Measurements from ENCODE around the gene CWC25. TPM values are rescaled to one million over a fixed set of nuclear protein-coding genes. Genes with fewer than 3 reads are reported as not detected.

Gene CWC25
- total and polyA plus RNA-seq, 2 of the 13 experiments (the other 11 are each of a cell fraction or from before 2014, with no cell fraction given): 15.6 to 22.7 TPM

- TF ChIP-seq ZNF747 (CRISPR knock-in tag; IDR thresholded peaks at IDR 0.05; ENCODE audit: borderline replicate concordance) (peak; percentile 86; the same call in 1 of the 2 replicates), ADNP (CRISPR knock-in tag; IDR thresholded peaks at IDR 0.05) (no peak), MEIS2 (CRISPR knock-in tag; IDR thresholded peaks at IDR 0.05) (0 out of 2 replicates have a peak, but pooled peaks have one; percentile 63), ZNF777 (CRISPR knock-in tag; IDR thresholded peaks at IDR 0.05) (peak; percentile 70), POLR2AphosphoS5 (IDR thresholded peaks at IDR 0.05; ENCODE audit: low read depth, low read length) (peak; percentile 69), DMAP1 (CRISPR knock-in tag; IDR thresholded peaks at IDR 0.05) (peak; percentile 98), ZMYM2 (CRISPR knock-in tag; IDR thresholded peaks at IDR 0.05) (no peak), MAFF (IDR thresholded peaks at IDR 0.05; ENCODE audit: low read depth, low read length) (0 out of 2 replicates have a peak, but pooled peaks have one; percentile 6), TRIM22 (IDR thresholded peaks at IDR 0.05) (no peak), SMC3 (IDR thresholded peaks at IDR 0.05; ENCODE audit: low read length) (no peak; the same call in 1 of the 2 replicates), SP5 (CRISPR knock-in tag; IDR thresholded peaks at IDR 0.05; ENCODE audit: borderline replicate concordance, low read depth) (peak; percentile 95), ERF (CRISPR knock-in tag; IDR thresholded peaks at IDR 0.05) (peak; percentile 87), ZNF83 (CRISPR knock-in tag; IDR thresholded peaks at IDR 0.05; ENCODE audit: borderline replicate concordance) (peak; percentile 52; the same call in 1 of the 2 replicates), GLI4 (CRISPR knock-in tag; IDR thresholded peaks at IDR 0.05; ENCODE audit: borderline replicate concordance) (peak; percentile 39; the same call in 1 of the 2 replicates), SUZ12 (IDR thresholded peaks at IDR 0.05; ENCODE audit: low read depth, low read length) (no peak), MAFG (CRISPR knock-in tag; IDR thresholded peaks at IDR 0.05) (no peak), ZNF569 (CRISPR knock-in tag; IDR thresholded peaks at IDR 0.05; ENCODE audit: borderline replicate concordance) (no peak), CSRNP1 (CRISPR knock-in tag; IDR thresholded peaks at IDR 0.05) (peak; percentile 81; the same call in 1 of the 2 replicates), NKX3-1 (CRISPR knock-in tag; IDR thresholded peaks at IDR 0.05) (peak; percentile 74; the same call in 1 of the 2 replicates), SMAD3 (CRISPR knock-in tag; IDR thresholded peaks at IDR 0.05) (peak; percentile 73), ELF4 (CRISPR knock-in tag; IDR thresholded peaks at IDR 0.05; ENCODE audit: borderline replicate concordance) (peak; percentile 76; the same call in 1 of the 2 replicates), ZBTB37 (CRISPR knock-in tag; IDR thresholded peaks at IDR 0.05) (no peak)
- TF ChIP-seq, protein P1, sequence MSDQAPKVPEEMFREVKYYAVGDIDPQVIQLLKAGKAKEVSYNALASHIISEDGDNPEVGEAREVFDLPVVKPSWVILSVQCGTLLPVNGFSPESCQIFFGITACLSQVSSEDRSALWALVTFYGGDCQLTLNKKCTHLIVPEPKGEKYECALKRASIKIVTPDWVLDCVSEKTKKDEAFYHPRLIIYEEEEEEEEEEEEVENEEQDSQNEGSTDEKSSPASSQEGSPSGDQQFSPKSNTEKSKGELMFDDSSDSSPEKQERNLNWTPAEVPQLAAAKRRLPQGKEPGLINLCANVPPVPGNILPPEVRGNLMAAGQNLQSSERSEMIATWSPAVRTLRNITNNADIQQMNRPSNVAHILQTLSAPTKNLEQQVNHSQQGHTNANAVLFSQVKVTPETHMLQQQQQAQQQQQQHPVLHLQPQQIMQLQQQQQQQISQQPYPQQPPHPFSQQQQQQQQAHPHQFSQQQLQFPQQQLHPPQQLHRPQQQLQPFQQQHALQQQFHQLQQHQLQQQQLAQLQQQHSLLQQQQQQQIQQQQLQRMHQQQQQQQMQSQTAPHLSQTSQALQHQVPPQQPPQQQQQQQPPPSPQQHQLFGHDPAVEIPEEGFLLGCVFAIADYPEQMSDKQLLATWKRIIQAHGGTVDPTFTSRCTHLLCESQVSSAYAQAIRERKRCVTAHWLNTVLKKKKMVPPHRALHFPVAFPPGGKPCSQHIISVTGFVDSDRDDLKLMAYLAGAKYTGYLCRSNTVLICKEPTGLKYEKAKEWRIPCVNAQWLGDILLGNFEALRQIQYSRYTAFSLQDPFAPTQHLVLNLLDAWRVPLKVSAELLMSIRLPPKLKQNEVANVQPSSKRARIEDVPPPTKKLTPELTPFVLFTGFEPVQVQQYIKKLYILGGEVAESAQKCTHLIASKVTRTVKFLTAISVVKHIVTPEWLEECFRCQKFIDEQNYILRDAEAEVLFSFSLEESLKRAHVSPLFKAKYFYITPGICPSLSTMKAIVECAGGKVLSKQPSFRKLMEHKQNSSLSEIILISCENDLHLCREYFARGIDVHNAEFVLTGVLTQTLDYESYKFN (CRISPR knock-in tag; conservative IDR thresholded peaks at IDR 0.05): peak; percentile 84
These were observed 25.5 kb downstream of the CWC25 start, which contains the start of gene PIP4K2B (continued) for GRCh38 chr17:38799501-38800236.

Data from HepG2 (cell line).